ENCODE results near the gene NFS1. TPM values are rescaled to one million over a fixed set of nuclear protein-coding genes. Genes with fewer than 3 reads are reported as not detected.

Gene NFS1
- total and polyA plus RNA-seq, 2 of the 4 experiments (the other 2 are of a cell fraction), result 16.5 to 35.6 TPM

GRCh38 chr20:35637276-35637675 is 61.9 kb downstream of the NFS1 start:
- H4K8ac ChIP-seq (ENCODE audit: low read depth in 2 of 2, low read length in 2 of 2), result no peak overlapping the region
- ChIA-PET CTCF (no interaction called here), POLR2A (ENCODE audit: unreplicated experiment) (no interaction called here)
- no peak overlapping the region for H3K9ac ChIP-seq (ENCODE audit: low read depth, low read length)
- intact Hi-C loops (cut with micrococcal nuclease), result no loop called here
- BruUV-seq (replicated peaks), result no TSS peak
- dilution Hi-C loops (cut with HindIII; ENCODE audit: low sequenced_read_pairs, unreplicated experiment), result no loop called here
- H2BK15ac ChIP-seq (ENCODE audit: low read depth, low read length), result no peak overlapping the region
- no peak overlapping the region for H3K4me3 ChIP-seq (ENCODE audit: insufficient read depth, low read depth, low read length)
- DNase-seq (no peak), ATAC-seq (ENCODE audit: low read depth) (no peak)
- H3K23ac ChIP-seq (ENCODE audit: low read depth, low read length), result 0 out of 2 replicates have a peak overlapping the region, but pooled peaks have one; percentile 24
- peaks cover 39% of the 10 kb centered on the region for H3K9me1 ChIP-seq (ENCODE audit: insufficient read depth, low read length)
- H3K27me3 ChIP-seq (ENCODE audit: control insufficient read depth, insufficient read depth, low read length), result no peaks in the 10 kb centered on the region
- H2AK5ac ChIP-seq (ENCODE audit: low read depth, low read length), result no peak overlapping the region
- in situ Hi-C loops (cut with MboI; ENCODE audit: low sequenced_read_pairs), result no loop called here
- 100% methylated on average over 6 of the region's 6 CpGs; no CpG with 5 or more reads in 1 of the 2 experiments for WGBS, 2 experiments (ENCODE audit: extremely low coverage in 2 of 2, insufficient read length in 1 of 2)
- H4K91ac ChIP-seq (ENCODE audit: insufficient read depth, low read depth, low read length), result no peak overlapping the region
- H2AK9ac ChIP-seq (replicated peaks; ENCODE audit: low read depth, low read length, poor library complexity), result no peak overlapping the region
- no peak overlapping the region for H2AFZ ChIP-seq (replicated peaks; ENCODE audit: low read length, poor library complexity)
- no peak overlapping the region for H2BK20ac ChIP-seq (ENCODE audit: low read depth, low read length)
- H2BK5ac ChIP-seq (ENCODE audit: low read depth, low read length, poor library complexity, severe bottlenecking), result no peak overlapping the region
- peaks cover 3% of the 10 kb centered on the region; the same call in 1 of the 2 replicates for H3K36me3 ChIP-seq (ENCODE audit: control insufficient read depth, insufficient read depth, low read length)
- H3K27ac ChIP-seq (ENCODE audit: insufficient read depth, low read length), result no peak overlapping the region
- no peak overlapping the region for H3K14ac ChIP-seq (replicated peaks; ENCODE audit: low read depth, low read length)
- H3K56ac ChIP-seq (ENCODE audit: extremely low read depth, insufficient read depth, low read length), result no peak overlapping the region
- H3K4ac ChIP-seq (ENCODE audit: low read depth, low read length), result no peak overlapping the region
- no peak overlapping the region for H2BK120ac ChIP-seq (ENCODE audit: low read depth, low read length)
- H3K79me1 ChIP-seq (ENCODE audit: low read depth in 1 of 2, low read length in 2 of 2), result peaks cover 57 to 93% of the 10 kb centered on the region in 2 experiments
- H3K4me1 ChIP-seq (ENCODE audit: control insufficient read depth, insufficient read depth, low read length), result peaks cover 11% of the 10 kb centered on the region
- TF ChIP-seq ELK1 (IDR thresholded peaks at IDR 0.05; ENCODE audit: borderline replicate concordance, low read depth, low read length), result no peak
- TF ChIP-seq CHD1 (IDR thresholded peaks at IDR 0.05; ENCODE audit: low read depth, low read length), result no peak
- H4K20me1 ChIP-seq (ENCODE audit: insufficient read depth, low read length), result peaks cover 85% of the 10 kb centered on the region
- no peak overlapping the region for H4K5ac ChIP-seq (ENCODE audit: low read depth, low read length)
- no peak overlapping the region for H3K4me2 ChIP-seq (ENCODE audit: low read depth, low read length)
- H3K9me3 ChIP-seq (ENCODE audit: control insufficient read depth, insufficient read depth, low read length), result no peaks in the 10 kb centered on the region
- no peak overlapping the region for H3K18ac ChIP-seq (ENCODE audit: low read depth, low read length)
